Left hindlimb (tissue), 1 donor: ENCODE measurements around the gene ARHGAP26.
"Not testable (repeated sequence)": the region's sequence is repeated elsewhere in the genome, so short reads cannot be mapped to it uniquely, and the experiment has no call there.

Experiments used
- DNase-seq: peaks from one replicate; pipeline ENCODE4 v3.0.0-alpha.2; 2018

ARHGAP26 gene

DNA sequence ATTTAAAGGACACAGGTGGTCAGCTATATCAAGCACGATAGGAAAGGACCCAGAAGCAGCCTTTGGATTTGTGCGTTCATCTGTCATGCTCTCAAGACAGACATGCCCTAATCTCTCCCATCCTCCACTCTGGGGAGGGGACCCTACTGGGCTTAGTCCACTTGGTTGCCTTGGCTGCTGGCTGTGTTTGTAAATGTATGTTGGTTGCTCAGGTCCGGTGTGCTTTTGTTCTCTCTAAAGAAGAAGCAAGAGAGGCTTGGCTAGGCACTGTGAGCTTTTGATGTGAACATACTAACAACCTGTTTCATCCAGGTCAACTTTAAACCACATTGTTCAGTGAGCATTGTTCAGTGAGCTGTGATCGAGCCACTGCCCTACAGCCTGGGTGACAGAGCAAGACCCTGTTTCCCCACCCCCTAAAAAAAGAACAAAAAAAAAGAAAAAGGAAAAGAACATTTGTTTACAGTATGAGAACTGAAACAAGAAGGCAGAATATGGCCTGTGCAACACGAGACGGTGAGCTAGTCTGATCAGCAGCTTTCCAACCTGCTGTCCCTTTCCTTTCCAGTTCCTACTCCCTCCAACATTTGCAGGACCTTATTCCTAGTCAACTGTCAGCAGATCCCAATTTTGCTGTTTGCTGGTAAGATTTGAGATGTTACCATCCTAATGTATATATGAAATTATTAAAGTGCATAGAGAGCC lies 228.3 kb downstream of the ARHGAP26 start:
- no peak for DNase-seq

DNA sequence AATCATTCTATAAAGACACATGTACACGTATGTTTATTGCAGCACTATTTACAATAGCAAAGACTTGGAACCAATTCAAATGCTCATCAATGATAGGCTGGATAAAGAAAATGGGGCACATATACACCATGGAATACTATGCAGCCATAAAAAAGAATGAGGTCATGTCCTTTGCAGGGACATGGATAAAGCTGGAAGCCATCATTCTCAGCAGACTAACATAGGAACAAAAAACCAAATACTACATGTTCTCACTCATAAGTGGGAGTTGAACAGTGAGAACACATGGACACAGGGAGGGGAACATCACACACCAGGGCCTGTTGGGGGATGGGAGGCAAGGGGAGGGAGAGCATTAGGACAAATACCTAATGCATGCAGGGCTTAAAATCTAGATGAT lies 230.4 kb downstream of the ARHGAP26 start:
- not testable (repeated sequence) for DNase-seq

GRCh38 chr5:143001764-143002351 lies 231.7 kb downstream of the ARHGAP26 start:
- no peak for DNase-seq

GRCh38 chr5:143002459-143003327 lies 232.5 kb downstream of the ARHGAP26 start:
- DNase-seq, result no peak

DNA sequence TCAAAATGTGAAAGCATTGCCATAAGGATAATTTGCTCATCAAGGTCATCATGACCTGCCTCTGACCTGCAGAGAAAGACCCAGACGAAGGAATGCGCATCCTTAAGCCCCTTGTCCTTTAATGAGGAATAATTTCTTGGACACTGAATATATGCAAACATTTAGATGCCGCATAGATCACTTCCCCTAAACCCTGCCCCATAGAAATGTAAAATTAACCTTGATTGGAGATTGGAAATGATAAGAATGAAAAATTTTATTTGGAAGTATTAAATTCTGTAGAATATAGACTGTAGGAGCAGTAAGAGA lies 233.1 kb downstream of the ARHGAP26 start:
- no peak for DNase-seq

- DNase-seq, result no peak
Observed at GRCh38 chr5:143004361-143005145, 234.4 kb downstream of the ARHGAP26 start.

GRCh38 chr5:143006501-143006900 lies 236.3 kb downstream of the ARHGAP26 start:
- DNase-seq, result no peak

- DNase-seq, result no peak
Observed at GRCh38 chr5:143008032-143008431, 237.9 kb downstream of the ARHGAP26 start.

DNA sequence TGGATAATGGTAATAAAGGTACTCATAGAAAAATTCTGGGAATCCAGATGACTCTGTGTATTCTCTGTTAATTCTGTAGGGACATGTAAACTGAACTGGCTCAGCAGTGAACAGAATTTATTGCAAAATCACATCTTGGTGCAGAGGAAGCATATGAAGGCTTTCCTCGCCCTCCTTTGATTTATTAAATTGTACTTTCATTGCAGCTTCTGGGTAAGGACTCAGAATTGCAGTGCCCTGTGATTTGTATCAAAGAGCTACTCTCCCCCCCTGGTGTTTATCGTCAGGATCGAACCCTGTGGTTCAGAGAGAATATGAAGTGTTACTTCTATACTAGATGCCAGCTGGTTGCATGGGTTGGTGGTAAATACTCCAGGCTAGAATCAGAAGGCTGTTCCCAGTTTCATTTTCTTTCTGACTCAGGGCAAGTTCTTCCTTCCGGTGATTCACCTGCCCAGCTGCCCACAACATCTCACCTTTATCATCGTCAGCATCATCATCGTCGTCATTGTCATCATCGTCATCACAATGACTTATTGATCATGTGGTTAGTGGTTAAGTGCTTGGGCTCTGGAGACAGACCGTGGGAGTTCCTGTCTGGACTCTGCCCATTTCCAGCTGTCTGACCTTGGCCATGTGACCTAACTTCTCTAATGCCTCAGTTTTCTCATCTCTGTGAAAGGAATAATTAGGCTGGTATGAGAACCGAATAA lies 238.8 kb downstream of the ARHGAP26 start:
- DNase-seq, result no peak

DNA sequence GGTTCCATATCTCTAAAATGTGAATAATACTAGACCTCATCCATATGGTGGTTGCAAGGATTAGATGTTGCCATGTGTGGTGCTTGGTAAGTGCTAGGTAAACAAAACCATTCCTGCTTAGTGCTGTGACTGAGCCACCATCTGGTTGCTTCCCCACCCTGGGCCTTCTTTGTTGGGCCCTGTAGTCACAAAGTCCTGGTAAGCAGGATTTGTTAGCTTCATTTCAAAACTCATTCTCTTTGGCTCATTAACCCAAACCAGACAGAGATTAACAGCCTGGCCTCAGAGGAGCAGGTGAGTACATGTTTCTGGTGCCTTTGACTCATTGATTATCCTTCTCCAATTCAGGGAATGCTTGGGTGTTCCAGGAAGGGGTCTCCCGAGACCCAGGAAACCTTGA lies 240.2 kb downstream of the ARHGAP26 start:
- DNase-seq, result no peak

DNA sequence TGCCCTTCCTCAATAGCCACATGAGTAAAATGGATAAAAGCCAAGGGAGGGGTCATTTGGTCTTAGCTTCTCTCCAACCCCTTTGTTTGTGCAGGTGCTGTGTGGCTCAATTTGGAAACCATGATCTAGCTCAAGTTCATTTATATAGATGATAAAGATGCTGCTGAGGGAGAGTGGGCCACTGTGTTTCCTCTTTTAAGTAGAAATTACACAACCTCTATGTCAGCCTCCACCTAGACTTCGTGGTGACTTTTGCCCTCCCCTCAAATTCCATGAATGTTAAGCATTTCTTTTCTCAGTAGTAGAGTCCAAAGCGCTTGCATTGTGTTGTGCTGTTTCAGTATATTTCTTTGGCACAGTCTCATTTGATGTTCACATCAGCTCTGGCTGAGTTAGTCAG lies 241.4 kb downstream of the ARHGAP26 start:
- DNase-seq, result no peak

GRCh38 chr5:143013176-143013891 lies 243.2 kb downstream of the ARHGAP26 start:
- DNase-seq, result no peak

- DNase-seq, result no peak
Observed at GRCh38 chr5:143014017-143014651, 244.0 kb downstream of the ARHGAP26 start.

GRCh38 chr5:143016777-143017516 lies 246.8 kb downstream of the ARHGAP26 start:
- no peak for DNase-seq

DNA sequence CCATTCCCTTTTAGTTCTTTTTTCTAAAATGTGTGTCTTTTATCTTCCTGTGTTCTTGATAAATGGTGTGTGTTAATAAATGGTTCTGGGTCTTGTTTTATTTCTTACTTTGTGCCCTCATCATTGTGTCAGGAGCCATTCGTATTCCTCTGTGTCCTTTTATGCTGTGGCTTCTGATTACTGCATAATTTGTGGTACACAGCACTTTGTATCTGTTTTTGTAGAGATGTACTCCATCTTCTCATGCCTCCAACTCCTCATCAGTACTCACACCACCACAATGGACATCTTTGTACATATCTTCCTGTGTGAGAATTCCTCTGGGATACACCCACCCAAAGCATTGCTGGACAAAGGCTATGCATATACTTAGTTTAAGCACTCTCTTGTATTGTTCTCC lies 247.4 kb downstream of the ARHGAP26 start:
- DNase-seq, result no peak

GRCh38 chr5:143017992-143018391 lies 247.8 kb downstream of the ARHGAP26 start:
- DNase-seq, result no peak

DNA sequence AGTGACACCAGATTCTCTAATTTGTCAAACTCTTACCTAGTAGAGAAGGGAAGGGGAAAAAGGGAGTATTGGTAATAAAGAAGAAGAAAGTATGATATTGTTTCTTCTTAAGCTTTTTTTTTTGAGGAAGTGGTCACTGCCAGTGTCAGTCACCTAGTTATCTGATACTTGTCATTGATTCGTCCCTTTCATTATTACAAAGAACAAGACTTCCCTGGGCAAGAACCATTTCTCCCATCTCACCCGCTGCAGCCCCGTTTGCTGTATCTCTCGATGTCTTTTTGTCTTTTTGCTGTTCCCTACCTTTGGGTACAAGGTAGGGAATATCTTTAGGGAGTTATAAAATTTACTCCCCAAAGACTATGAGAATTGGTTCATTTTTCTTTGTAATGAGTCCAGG lies 249.0 kb downstream of the ARHGAP26 start:
- no peak for DNase-seq

- no peak for DNase-seq
Observed at GRCh38 chr5:143019614-143020515, 249.7 kb downstream of the ARHGAP26 start.

DNA sequence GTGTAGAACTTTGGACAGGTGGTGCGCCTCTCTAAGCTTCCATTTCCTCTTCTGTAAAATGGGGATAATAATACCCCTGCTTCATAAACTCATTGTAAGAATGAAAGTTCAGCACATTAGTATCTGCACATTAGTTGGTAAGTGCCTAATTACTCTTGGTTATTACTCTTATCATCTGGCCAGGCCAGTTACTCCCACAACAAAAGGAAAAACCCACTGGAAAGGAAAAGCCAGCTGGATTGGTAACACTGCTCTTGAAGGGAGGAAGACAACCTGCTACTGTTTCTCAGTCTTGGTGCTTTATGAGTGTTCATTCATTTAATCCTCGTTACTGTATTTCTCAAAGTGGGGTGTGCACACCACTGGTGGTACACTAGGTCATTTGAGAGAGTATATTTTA lies 251.4 kb downstream of the ARHGAP26 start:
- no peak for DNase-seq
